GM19467 (cell line): ENCODE data around the gene CIPC.

Source experiments
- ATAC-seq: cut with Tn5 transposase; IDR thresholded peaks from one replicate; pipeline ENCODE4 v1.9.1; 2021; ENCODE audit warnings: mild to moderate bottlenecking, moderate library complexity; ENCODE audit not compliant: unreplicated experiment

The CIPC gene

GRCh38 chr14:77100961-77101360 lies 2.9 kb downstream of the CIPC start:
- ATAC-seq: no peak

- no peak for ATAC-seq
Measured at GRCh38 chr14:77102154-77102553, 4.1 kb downstream of the CIPC start.

- ATAC-seq: no peak
Measured at GRCh38 chr14:77103475-77103874, 5.4 kb downstream of the CIPC start.

GRCh38 chr14:77103951-77104350 lies 5.9 kb downstream of the CIPC start:
- no peak for ATAC-seq

GRCh38 chr14:77104393-77104792 lies 6.3 kb downstream of the CIPC start:
- ATAC-seq: no peak

- no peak for ATAC-seq
Measured at GRCh38 chr14:77105145-77105939, 7.3 kb downstream of the CIPC start.

GRCh38 chr14:77106666-77107065 lies 8.6 kb downstream of the CIPC start:
- no peak for ATAC-seq

- no peak for ATAC-seq
Measured at GRCh38 chr14:77107228-77107627, 9.2 kb downstream of the CIPC start.

GRCh38 chr14:77108753-77109152 lies 10.7 kb downstream of the CIPC start:
- ATAC-seq: no peak

- ATAC-seq: no peak
Measured at GRCh38 chr14:77109656-77110055, 11.6 kb downstream of the CIPC start.

GRCh38 chr14:77110286-77110685 lies 12.2 kb downstream of the CIPC start:
- ATAC-seq: no peak

GRCh38 chr14:77111021-77111420 lies 13.0 kb downstream of the CIPC start:
- no peak for ATAC-seq

GRCh38 chr14:77113644-77114043 lies 15.6 kb downstream of the CIPC start:
- ATAC-seq: no peak

GRCh38 chr14:77114609-77115008 lies 16.6 kb downstream of the CIPC start:
- no peak for ATAC-seq

GRCh38 chr14:77116172-77116817 lies 18.2 kb downstream of the CIPC start:
- ATAC-seq: no peak

- ATAC-seq: no peak
Measured at GRCh38 chr14:77119851-77120250, 21.8 kb downstream of the CIPC start.

- peak; percentile 84 for ATAC-seq
Measured at GRCh38 chr14:77120771-77121743, 23.0 kb downstream of the CIPC start.

- no peak for ATAC-seq
Measured at GRCh38 chr14:77122526-77123125, 24.6 kb downstream of the CIPC start.

- no peak for ATAC-seq
Measured at GRCh38 chr14:77123381-77124325, 25.6 kb downstream of the CIPC start.
